Upper lobe of left lung (tissue), 4 donors: Measurements from ENCODE around the gene MLLT3.

Source experiments
- POLR2A ChIP-seq, 4 donors: fragments of 450-650 bp; IDR thresholded peaks; one replicate each; pipeline ENCODE4 v1.5.1; 2016 to 2017; ENCODE audit warnings: antibody characterized with exemption in 4 of 4, mild to moderate bottlenecking in 2 of 4
- TF ChIP-seq, protein P1 (sequence below), 6 experiments: fragments of 450-650 bp in 4 of 6; fragments of 200-600 bp in 2 of 6; sonication (generic) in 2 of 6; IDR thresholded peaks; one replicate each; pipeline ENCODE4 v1.5.1; 2016 to 2019; ENCODE audit warnings: antibody characterized with exemption in 6 of 6

DNA sequence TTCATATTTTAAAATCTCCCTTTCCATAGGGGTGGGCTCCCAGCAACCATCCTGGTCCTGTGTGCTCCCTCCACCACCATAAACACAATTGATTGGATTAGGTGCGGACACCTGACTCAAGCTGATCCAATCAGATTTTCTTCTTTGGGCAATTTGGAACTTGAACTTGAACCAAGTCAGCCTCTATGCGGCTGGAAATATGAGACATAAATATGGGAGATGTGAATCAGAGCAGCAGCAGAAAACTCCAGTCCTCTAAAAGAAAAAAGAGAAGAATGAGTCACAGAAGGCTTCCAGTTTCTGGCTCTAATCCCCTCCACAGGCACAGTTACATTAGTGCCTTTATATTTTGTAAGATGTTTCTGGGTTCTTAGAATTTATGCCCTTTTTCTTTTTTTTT is 306.6 kb downstream of the MLLT3 start:
- TF ChIP-seq, protein P1, sequence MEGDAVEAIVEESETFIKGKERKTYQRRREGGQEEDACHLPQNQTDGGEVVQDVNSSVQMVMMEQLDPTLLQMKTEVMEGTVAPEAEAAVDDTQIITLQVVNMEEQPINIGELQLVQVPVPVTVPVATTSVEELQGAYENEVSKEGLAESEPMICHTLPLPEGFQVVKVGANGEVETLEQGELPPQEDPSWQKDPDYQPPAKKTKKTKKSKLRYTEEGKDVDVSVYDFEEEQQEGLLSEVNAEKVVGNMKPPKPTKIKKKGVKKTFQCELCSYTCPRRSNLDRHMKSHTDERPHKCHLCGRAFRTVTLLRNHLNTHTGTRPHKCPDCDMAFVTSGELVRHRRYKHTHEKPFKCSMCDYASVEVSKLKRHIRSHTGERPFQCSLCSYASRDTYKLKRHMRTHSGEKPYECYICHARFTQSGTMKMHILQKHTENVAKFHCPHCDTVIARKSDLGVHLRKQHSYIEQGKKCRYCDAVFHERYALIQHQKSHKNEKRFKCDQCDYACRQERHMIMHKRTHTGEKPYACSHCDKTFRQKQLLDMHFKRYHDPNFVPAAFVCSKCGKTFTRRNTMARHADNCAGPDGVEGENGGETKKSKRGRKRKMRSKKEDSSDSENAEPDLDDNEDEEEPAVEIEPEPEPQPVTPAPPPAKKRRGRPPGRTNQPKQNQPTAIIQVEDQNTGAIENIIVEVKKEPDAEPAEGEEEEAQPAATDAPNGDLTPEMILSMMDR (IDR thresholded peaks at IDR 0.05), result no peak
- TF ChIP-seq POLR2A (IDR thresholded peaks at IDR 0.05), result no peak
